Hematopoietic multipotent progenitor cell treated with erythropoietin and hydrocortisone succinate and interleukin-3 and kit ligand, for 17 days (in vitro differentiated cells): ENCODE measurements around the gene NTM.
A peak's percentile ranks its signal among the peaks of the same experiment; 100 is the strongest.

Source experiments
- DNase-seq: peaks from one replicate; pipeline ENCODE4 v3.0.0-alpha.2; 2015; ENCODE audit warnings: low spot score

NTM gene

GRCh38 chr11:131734871-131735270, 364.5 kb downstream of the NTM start:
- no peak for DNase-seq

GRCh38 chr11:131737357-131737756, 366.9 kb downstream of the NTM start:
- DNase-seq: no peak

GRCh38 chr11:131739243-131739882, 368.9 kb downstream of the NTM start:
- no peak for DNase-seq

- no peak for DNase-seq
Measured at GRCh38 chr11:131744847-131745246, 374.4 kb downstream of the NTM start.

DNA sequence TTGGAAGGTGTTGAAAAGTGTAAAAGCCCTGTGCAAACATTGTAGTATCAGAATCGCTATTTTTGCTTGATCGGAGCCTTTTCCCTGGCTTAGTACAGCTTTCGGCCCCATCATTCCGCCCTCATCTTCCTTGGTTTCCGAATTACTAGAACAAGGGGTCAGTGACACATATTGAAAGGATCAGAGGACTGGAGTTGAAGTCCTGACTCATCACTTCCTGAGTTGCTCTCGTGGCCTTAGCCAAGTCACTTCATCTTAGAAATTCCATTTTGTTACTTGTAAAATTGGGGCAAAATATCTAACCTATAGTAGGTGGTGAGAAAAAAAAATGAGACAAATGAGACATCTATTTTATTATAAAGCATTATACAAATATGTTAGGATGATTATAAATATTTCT, 375.0 kb downstream of the NTM start:
- no peak for DNase-seq

- no peak for DNase-seq
Measured at GRCh38 chr11:131746201-131746600, 375.8 kb downstream of the NTM start.

DNA sequence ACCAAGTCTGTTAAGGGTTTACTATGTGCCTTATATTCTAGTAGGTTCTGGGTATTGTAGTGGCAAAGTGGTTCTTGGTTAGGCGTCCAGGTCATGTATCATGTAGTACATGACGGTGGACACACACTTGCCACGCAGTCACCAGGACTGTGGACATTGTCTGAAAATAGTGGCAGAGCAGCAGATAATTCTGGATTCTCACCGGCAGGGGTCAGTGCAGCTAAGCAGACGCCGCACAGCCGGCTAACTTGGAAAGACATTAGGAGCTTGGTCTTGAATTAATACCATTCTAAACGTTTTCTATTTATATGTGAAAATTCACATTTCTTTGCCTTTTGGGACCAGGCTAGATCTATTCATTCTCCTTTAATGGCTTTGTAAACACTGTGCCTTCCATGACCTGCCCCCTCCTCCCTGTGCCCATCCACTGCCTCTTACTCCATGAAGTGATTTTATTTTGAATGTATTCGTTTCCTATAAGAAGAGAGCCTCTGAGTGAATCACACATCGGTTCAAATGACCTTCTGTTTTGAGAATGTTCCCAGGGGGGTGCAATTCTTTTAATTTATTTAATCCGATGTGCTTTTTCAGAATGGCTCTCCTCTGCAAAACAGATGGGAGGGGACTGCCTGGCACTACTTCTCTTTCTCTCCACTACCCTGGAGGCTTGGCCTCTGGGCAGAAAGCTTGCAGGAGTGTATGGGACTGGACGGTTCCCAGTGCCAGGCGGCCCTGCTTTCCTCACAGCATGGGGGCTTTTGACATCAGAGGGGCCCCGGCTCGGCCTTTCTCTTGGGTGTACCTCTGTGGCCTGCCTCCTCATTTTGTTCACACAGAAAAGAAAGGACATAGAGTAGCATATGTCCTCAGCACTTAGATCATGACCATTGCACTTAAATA, 378.0 kb downstream of the NTM start:
- DNase-seq: peak; percentile 6

GRCh38 chr11:131749101-131749500, 378.7 kb downstream of the NTM start:
- no peak for DNase-seq

GRCh38 chr11:131750152-131750551, 379.7 kb downstream of the NTM start:
- no peak for DNase-seq

DNA sequence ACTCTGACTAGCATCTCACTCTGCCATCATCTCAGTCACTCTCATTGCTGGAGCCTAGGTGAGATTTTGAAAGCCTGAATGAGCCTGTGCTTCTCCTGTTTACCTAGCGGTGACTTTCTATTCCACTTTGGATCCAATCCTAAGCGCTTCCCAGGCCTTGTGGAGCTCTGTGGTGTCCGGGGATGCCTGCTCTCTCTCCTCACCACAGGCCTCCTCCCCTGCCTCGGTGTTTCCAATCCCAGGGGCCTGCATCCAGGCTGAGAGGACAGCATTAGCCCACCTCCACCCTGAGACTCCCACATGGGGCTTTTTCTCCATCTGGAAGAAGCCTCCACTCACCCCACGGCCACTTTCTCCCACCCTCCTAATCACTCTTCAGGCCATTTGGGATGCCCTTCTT, 380.3 kb downstream of the NTM start:
- DNase-seq: no peak

- DNase-seq: no peak
Measured at GRCh38 chr11:131754671-131755070, 384.3 kb downstream of the NTM start.

DNA sequence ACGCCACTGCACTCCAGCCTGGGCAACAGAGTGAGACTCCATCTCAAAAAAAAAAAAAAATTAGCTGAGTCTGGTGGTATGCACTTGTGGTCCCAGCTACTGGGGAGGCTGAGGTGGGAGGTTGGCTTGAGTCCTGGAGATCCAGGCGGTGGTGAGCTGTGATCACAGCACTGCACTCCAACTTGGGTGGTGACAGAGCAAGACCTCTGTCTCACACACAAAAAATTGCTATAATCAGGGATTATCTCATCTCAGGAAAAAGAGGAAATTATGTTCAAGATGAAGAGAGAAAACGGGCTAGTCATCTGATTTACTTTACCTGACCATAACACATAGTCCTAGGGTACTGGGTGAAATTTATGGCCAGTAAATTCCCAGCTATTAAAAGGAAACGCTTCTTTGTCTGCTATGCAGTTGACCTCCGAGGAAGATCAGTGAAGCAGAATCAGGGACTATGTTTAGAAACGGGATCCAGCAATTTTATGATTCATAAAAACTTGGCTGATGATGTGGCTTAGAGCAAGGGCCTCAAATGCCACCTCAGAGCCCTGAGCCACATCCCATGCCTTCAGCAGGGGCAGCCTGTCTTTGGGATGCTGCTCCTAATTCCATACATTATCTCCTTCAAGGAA, 386.2 kb downstream of the NTM start:
- DNase-seq: no peak

DNA sequence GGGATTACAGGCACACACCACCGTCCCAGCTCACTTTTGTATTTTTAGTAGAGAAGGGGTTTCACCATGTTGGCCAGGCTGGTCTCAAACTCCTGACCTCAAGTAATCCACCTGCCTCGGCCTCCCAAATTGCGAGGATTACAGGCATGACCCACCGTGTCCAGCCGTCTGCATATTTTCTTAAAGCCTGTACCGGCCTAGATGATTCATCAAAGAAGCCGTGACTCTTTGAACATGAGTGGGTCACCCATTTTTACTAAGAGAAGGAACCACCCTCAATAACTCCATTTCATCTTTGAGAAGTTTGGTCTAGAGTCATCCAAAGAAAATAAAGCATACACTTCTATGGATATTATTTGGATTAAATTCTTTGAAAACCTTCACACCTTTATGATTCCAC, 388.3 kb downstream of the NTM start:
- no peak for DNase-seq

- DNase-seq: no peak
Measured at GRCh38 chr11:131759140-131759539, 388.7 kb downstream of the NTM start.

DNA sequence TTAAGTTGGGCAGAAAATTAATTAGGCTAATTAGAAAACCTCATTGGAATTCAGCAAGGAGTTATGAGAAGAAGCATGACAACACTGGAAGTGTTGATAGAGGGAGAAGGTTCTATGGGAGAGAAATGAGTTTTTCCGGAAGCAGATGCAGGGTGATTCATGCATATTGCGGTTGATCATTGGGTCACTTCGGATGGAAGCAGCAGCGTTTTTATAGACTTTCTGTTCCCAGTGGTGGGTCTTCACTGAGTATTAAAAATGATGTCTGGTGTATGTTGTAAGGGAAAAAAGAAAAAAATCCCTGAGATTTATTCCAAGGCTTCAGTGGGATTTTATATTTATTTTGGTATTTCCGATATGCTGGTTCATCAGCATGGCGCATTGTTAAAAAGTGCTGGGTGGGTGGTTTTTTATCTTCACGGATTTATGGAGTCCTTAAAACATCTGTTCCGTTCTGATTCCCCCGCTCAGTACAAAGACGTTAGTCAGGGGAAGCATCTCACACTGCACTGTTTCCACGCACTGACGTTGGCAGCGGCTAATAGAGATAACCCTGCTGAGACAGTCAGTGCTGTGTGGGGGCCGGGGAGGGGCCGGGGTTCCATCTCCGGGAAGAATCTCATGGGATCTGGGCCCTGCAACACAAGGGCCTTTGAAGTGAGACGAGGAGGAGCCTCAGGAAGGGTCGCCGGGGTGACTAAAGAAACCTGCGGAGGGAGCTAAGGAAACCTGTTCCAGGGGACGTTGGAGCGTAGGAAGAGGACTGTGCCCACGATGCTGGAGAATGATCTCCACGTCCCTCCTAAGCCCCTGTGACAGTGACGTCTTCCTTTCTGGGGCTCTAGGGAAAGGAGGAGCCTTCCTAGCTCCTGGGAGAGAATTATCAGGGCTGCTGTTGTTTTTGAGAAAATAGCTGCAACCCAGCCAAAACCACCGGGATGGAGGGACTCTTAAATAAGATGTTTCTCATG, 390.0 kb downstream of the NTM start:
- DNase-seq: no peak

- no peak for DNase-seq
Measured at GRCh38 chr11:131762346-131763110, 392.1 kb downstream of the NTM start.

DNA sequence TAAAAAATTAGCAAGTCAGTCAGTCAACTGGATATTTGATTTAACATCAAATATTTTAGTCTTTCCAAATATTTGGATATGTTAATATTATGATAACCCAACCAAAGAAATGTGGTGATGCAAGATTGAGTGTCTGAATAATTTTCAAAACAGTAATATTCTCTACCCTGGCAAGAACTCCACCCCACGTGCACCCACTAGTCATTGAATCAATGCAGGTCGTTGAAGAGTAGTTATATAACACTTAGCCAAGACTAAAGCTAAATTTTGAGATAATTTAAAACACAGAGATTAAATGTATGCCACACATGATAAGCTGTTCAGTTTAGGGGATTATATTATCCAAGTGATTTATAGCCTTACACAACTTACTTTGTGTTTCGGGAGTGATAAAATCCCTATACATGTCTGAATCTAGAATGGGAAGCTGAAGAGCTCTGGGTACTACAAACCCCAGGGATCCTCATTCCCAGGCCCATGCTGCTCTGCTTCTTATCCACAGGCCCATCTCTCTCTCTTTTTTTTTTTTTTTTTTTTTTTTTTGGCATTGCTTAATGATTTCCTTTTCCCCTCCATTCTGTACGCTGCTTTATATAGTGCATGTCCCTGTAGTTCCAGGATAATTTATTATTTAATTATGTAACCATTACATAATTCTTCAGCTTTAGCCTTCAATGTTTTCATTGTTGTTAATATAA, 392.9 kb downstream of the NTM start:
- DNase-seq: no peak

- DNase-seq: no peak
Measured at GRCh38 chr11:131764126-131764525, 393.7 kb downstream of the NTM start.

- no peak for DNase-seq
Measured at GRCh38 chr11:131764649-131765048, 394.2 kb downstream of the NTM start.

GRCh38 chr11:131766637-131767036, 396.2 kb downstream of the NTM start:
- DNase-seq: no peak

- DNase-seq: no peak
Measured at GRCh38 chr11:131767421-131767820, 397.0 kb downstream of the NTM start.
